ENCODE measurements around the gene CSF1R.

DNA sequence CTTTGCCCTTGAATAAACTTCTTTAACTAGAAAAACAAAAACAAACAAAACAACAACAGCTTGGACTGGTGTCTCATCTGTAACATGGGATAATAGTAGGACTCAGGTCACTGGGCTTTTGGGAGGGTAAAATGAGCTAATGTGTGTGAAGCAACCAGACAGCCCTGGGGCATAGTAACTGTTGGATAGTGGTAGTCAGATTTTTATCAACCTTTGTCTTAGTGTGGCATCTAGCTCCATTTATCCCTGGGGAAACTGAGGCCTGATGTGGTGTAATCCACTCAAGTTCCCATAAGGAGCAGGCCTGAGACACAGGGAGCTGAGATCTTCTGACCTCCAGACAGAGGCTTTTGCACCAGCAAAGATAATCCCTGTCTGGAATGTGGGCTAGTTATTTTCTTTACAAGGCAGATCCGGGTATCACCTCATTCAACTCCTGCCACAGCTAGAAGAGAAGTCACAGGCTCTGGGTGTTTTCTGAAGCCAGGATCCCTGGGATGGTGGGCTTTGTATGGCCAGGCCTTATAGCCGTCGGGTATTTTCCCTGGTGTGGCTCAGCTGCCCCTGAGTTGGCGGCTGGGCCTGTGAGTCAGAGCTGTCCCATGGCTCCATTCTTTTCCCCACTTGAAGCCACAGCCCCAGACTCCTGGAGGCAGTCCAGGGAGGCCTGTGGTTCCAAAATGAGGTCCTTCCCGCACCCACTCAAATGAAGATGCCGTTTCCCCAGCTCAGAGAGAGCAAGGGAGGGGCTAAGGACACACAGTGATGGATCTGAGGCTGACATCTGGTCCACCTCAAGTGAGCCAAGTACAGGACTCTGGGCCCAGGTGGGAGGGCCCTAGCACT lies 26.1 kb upstream of the CSF1R start:
- TF ChIP-seq, protein P1, sequence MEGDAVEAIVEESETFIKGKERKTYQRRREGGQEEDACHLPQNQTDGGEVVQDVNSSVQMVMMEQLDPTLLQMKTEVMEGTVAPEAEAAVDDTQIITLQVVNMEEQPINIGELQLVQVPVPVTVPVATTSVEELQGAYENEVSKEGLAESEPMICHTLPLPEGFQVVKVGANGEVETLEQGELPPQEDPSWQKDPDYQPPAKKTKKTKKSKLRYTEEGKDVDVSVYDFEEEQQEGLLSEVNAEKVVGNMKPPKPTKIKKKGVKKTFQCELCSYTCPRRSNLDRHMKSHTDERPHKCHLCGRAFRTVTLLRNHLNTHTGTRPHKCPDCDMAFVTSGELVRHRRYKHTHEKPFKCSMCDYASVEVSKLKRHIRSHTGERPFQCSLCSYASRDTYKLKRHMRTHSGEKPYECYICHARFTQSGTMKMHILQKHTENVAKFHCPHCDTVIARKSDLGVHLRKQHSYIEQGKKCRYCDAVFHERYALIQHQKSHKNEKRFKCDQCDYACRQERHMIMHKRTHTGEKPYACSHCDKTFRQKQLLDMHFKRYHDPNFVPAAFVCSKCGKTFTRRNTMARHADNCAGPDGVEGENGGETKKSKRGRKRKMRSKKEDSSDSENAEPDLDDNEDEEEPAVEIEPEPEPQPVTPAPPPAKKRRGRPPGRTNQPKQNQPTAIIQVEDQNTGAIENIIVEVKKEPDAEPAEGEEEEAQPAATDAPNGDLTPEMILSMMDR (IDR thresholded peaks at IDR 0.05; ENCODE audit: low read length) = no peak
- TF ChIP-seq EZH2 (IDR thresholded peaks at IDR 0.05; ENCODE audit: borderline replicate concordance, low read length) = no peak
